ENCODE results near the gene SFXN5.

Gene SFXN5

GRCh38 chr2:73078457-73079411 is 7.2 kb upstream of the SFXN5 start:
- H3F3A ChIP-seq (ENCODE audit: insufficient read depth, low read length) = no peaks in the 10 kb centered on the region
- no peak for TF ChIP-seq EZH2 (IDR thresholded peaks at IDR 0.05; ENCODE audit: borderline replicate concordance, low read length)
- TF ChIP-seq CTCF (IDR thresholded peaks at IDR 0.05; ENCODE audit: low read length) = no peak
- no peaks in the 10 kb centered on the region for H3K9me3 ChIP-seq (ENCODE audit: low read length)
- no peaks in the 10 kb centered on the region for H3K79me2 ChIP-seq (ENCODE audit: insufficient read depth, low read length)
- no peak overlapping the region for H3K4me3 ChIP-seq (ENCODE audit: low read depth, low read length, poor library complexity, severe bottlenecking)
- no peak overlapping the region for H3K9ac ChIP-seq (ENCODE audit: low read length)
- H3K9me2 ChIP-seq (ENCODE audit: low read depth, low read length) = no peaks in the 10 kb centered on the region
- no peak overlapping the region for H3K27ac ChIP-seq (ENCODE audit: low read depth, low read length, poor library complexity, severe bottlenecking)
- no peak overlapping the region for H3K4me2 ChIP-seq (ENCODE audit: low read length)
- H3K36me3 ChIP-seq (ENCODE audit: insufficient read depth, low read length) = no peaks in the 10 kb centered on the region
- no peak overlapping the region for H2AFZ ChIP-seq (ENCODE audit: low read length)
- no peaks in the 10 kb centered on the region for H3K4me1 ChIP-seq (ENCODE audit: insufficient read depth, low read length, severe bottlenecking)
- no peaks in the 10 kb centered on the region; the same call in 1 of the 2 replicates for H3K27me3 ChIP-seq (ENCODE audit: insufficient read depth, low read length)
- no peaks in the 10 kb centered on the region for H4K20me1 ChIP-seq (ENCODE audit: insufficient read depth, low read length)

GRCh38 chr2:73077424-73077795 is 5.9 kb upstream of the SFXN5 start:
- Histone ChIP-seq H3K27ac (ENCODE audit: low read depth, low read length, poor library complexity, severe bottlenecking) (no peak overlapping the region), H3K27me3 (ENCODE audit: insufficient read depth, low read length) (no peaks in the 10 kb centered on the region; the same call in 1 of the 2 replicates), H3K4me2 (ENCODE audit: low read length) (no peak overlapping the region), H4K20me1 (ENCODE audit: insufficient read depth, low read length) (no peaks in the 10 kb centered on the region), H3K4me1 (ENCODE audit: insufficient read depth, low read length, severe bottlenecking) (no peaks in the 10 kb centered on the region), H3K9me2 (ENCODE audit: low read depth, low read length) (no peaks in the 10 kb centered on the region), H3K9ac (ENCODE audit: low read length) (no peak overlapping the region), H3K9me3 (ENCODE audit: low read length) (no peaks in the 10 kb centered on the region), H3K79me2 (ENCODE audit: insufficient read depth, low read length) (no peaks in the 10 kb centered on the region), H3K4me3 (ENCODE audit: low read depth, low read length, poor library complexity, severe bottlenecking) (no peak overlapping the region), H3F3A (ENCODE audit: insufficient read depth, low read length) (no peaks in the 10 kb centered on the region), H2AFZ (ENCODE audit: low read length) (no peak overlapping the region), H3K36me3 (ENCODE audit: insufficient read depth, low read length) (no peaks in the 10 kb centered on the region)
- TF ChIP-seq CTCF (IDR thresholded peaks at IDR 0.05; ENCODE audit: low read length) (no peak), EZH2 (IDR thresholded peaks at IDR 0.05; ENCODE audit: borderline replicate concordance, low read length) (no peak)

DNA sequence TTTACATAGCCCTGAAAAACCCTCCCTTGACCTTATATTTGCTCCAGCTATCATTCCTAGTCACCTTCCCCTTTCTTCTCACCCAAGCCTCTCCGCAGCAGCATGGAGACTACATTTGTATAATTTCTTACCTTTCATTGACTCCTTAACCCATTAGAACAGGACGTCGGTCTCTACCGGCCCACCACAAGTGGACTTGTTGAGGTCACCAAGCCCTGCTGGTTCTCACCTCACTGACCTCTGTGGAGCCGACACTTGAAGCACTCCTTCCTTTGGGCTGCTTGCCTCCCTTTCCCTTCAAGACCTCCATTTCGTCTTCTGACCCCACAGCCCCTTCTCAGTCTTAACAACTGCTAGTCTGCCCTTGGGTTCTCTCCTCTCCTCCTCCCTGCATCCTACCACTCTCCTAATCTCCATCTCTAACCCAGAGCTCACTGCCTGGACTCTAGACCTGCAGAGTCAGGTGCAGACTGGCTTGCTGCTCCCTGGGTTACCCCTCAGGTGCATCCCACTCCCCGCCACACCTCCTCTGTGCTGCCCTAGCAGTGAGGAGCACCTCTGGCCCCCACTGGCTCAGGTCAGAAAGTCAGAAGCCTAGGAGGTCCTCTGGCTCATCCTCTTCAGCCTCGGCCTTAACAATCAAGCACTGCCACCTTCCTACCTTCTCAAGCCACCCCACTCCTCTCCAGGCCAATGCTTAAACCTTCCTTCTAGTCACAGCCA is 5.3 kb upstream of the SFXN5 start:
- H2AFZ ChIP-seq (ENCODE audit: low read length) = no peak overlapping the region
- H3K4me2 ChIP-seq (ENCODE audit: low read length) = no peak overlapping the region
- no peaks in the 10 kb centered on the region for H3K9me3 ChIP-seq (ENCODE audit: low read length)
- H3K9ac ChIP-seq (ENCODE audit: low read length) = no peak overlapping the region
- H3K36me3 ChIP-seq (ENCODE audit: insufficient read depth, low read length) = no peaks in the 10 kb centered on the region
- peaks cover 5% of the 10 kb centered on the region for H3K4me1 ChIP-seq (ENCODE audit: insufficient read depth, low read length, severe bottlenecking)
- no peaks in the 10 kb centered on the region for H3K79me2 ChIP-seq (ENCODE audit: insufficient read depth, low read length)
- no peak overlapping the region for H3K27ac ChIP-seq (ENCODE audit: low read depth, low read length, poor library complexity, severe bottlenecking)
- TF ChIP-seq EZH2 (IDR thresholded peaks at IDR 0.05; ENCODE audit: borderline replicate concordance, low read length) = no peak
- TF ChIP-seq CTCF (IDR thresholded peaks at IDR 0.05; ENCODE audit: low read length) = no peak
- H3K4me3 ChIP-seq (ENCODE audit: low read depth, low read length, poor library complexity, severe bottlenecking) = no peak overlapping the region
- no peaks in the 10 kb centered on the region for H4K20me1 ChIP-seq (ENCODE audit: insufficient read depth, low read length)
- H3F3A ChIP-seq (ENCODE audit: insufficient read depth, low read length) = no peaks in the 10 kb centered on the region
- no peaks in the 10 kb centered on the region; the same call in 1 of the 2 replicates for H3K27me3 ChIP-seq (ENCODE audit: insufficient read depth, low read length)
- no peaks in the 10 kb centered on the region for H3K9me2 ChIP-seq (ENCODE audit: low read depth, low read length)
